Measurements from ENCODE around the gene CRELD2.

The CRELD2 gene

DNA sequence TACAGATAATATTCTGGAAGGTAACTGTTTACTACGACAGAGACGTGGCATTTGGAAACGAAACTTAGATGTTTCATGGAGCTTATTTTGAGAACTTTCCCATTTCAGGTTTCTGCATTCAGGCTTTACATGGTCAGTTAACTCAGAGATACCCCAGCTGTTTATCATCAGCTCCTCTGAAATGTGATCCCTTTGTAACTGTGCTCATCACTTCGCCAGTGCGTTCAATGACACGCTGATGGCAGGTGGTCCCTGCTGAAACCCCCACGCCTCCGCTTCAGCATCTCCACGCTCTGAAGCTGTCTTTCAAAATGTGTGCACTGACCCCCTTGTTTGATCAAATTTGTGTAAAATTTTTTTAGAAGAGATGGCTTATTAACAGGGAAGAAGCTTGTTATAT lies 30.7 kb upstream of the CRELD2 start:
- no peak for DNase-seq (ENCODE audit: low read depth)

DNA sequence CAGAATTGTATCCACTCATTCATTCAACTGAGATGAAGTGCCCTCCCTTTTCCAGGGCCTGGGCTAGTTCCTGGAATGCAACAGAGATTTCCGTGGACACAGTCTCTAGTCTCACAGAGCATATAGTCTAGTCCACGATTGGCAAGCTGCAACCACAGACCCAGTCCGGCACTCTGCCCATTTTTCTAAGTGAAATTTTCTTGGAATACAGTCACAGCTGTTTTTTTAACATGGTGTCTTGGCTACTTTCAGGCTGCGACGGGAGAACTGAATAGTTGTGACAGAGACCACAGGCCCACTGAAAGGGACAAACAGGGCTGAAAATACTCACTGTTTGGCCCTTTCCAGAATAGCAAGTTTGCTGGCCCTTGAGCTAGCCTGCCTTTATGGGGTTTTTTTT lies 29.4 kb upstream of the CRELD2 start:
- no peak for DNase-seq (ENCODE audit: low read depth)

DNA sequence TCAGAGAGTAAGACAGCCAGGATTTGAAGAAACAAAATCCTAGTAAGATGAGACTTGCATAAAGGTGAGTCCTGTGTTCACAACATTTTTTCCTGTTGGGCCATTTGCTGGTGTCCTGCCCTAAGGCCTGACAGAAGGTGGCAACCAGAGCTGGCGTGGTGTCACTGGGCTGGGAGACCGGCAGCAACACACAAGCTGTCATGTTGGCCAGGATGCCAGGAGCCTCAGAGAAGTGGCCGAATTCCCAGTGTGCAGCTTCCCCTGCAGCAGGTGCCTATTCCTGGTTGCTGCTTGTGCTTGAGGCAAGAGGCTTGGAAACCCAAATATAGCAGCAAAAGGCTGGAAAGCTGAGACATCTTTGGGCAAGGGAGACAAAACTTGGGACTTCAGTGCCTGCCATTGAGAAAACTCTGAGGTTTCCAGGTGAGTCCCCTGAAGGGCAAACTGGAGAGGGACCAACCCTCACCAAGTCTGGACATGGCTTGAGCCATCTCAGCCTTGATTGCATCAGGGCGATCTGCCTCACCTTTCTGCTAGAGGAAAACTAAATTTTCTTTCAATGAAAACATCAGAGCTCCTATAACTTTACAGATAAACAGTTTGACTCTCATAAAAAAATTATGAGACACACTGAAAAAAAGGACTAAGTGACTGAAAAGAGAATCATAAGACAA lies 26.1 kb upstream of the CRELD2 start:
- no peak for DNase-seq (ENCODE audit: low read depth)

DNA sequence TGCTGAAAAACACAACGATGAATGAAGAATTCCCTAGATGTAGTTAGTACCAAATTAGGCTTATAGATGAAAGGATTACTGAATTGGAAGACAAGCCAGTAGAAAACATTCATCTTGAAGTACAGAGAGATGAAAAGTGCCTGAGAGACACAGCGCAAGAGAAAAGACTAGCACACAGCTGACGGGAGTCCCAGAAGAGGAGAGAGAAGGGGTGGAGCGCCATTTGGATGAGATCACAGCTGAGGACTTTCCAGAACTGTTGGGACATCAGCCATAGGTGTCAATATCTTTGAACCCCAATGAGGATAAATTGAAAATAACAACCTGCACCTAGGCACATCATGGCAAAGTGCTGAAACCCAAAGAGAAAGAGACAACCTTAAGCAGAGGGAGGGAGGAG lies 25.4 kb upstream of the CRELD2 start:
- no peak for DNase-seq (ENCODE audit: low read depth)

DNA sequence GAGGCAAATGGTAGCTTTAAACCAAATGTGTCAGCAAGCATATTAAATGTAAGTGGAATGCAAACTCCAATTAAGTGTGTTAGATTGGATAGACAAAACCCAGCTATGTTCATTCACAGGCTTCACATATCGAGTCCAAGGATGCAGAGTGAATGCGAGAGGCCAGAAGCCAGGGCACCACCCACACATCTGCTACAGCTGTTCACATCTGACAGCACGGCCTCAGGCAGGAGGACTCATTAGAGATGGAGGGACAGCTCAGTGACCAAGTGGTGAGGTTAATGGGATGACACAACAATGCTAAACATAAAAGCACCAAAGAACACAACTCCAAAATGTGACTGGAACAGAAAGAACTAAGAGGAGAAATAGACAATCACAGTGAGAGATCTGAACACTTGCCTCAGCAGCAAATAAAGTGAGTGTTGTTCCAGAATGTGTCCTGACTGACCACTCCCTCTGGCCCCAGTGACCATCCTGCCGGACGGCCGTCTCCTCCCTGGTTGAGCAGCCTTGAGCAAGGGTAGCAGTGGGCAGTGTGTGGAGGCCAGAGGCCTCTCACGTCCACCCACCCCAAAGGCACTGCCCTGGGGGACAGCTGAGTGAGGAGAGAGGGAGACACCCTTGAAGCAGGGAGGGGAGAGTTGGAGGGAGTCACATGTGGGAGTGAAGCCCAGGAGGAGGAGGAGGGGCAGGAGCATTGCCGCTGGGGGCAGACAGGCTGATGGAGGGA lies 23.9 kb upstream of the CRELD2 start:
- DNase-seq (ENCODE audit: low read depth) = no peak

DNA sequence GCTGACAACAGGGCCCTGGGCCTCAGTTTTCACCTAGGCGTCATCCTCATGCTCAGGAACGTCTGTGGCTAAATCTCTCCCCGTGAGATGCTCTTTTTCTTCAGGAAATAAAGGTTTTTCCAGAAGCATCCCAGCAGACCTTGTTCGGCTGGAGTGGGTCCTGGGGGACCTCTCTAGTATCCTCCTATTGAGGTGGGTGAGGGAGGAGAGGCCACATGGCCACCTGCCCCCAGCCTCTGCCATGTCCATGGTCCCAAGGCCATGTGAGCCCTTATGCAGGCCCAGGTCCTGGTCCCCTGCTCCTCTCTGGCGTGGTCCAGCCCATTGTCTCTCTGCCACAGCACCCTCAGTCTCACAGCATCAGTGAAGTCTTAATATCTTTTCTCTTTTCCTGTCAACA lies 22.2 kb upstream of the CRELD2 start:
- DNase-seq (ENCODE audit: low read depth) = no peak

DNA sequence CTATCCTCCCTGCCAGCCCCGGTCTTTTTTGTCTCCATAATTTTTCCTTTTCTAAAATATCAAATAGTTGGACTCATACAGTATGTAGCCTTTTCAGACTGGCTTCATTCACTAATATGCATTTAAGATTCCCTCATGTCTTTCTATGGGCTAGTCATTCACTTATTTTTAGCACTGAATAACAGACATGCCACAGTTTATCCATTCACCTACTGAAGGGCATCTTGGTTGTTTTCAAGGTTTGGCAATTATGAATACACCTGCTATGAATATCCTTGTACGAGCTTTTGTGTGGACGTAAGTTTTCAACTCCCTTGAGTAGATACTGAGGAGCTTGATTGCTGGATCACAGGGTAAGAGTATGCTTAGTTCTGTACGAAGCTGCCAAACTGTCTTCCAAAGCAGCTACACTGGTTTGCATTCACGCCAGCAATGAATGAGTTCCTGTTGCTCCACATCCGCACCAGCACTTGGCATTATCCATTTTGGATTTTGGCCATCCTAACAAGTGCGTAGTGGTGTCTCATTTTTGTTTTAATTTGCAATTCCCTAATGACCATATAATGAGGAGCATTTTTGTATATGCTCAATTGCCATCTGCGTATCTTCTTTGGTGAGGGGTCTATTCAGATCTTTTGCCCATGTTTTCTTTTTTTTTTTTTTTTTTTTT lies 21.3 kb upstream of the CRELD2 start:
- DNase-seq (ENCODE audit: low read depth) = no peak

DNA sequence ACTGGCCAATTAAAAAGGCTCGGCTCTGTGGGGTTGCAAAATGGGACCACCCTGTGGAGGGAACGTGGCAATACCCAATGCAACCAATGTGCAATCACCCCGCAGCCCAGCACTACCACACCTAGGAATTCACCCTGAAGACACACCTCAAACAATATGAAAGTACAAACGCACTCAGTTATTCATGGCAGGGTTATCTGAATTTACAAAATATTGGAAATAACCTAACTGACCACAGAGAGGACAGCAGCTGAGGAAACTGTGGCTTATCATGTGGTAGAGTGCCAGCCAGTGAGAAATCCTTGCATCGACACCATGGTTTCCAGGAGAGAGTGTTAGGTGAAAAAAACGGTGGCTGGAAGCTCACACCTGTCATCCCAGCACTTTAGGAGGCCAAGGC lies 18.9 kb upstream of the CRELD2 start:
- no peak for DNase-seq (ENCODE audit: low read depth)

DNA sequence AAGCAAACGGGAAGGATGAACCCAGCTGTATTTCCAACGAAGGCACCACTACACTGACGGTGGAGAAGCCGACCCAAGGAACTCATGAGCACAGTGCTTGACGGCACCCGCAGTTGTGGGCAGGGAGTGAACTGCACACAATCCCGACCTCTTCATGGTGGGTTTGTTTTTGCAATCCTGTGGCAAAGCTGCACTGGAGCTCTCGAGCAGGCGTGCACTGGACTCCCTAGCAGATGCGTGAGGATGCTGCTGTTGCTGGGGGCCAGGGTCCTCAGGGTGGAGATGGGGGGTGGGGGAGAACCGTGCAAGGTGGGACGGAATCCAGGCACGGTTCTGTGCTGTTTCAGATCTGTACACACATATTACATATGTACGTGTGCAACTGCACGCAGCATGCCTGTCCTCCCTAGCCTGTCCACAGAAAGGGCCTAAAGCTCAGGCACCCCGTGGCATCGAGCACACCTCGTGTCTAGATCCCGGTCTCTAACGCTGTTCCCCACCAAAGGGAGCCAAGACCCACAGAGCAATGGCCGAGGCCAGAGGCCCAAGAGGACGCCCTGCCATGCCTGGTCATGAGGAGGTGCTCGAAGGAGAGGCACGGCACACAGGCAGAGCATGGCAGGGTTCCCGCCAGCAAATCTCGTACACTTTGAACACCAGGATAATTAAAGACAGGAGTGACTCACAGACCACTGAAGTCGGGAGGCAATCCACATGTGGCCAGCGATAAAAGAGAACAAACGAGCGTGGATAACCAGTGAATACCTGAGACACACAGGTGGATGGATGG lies 17.8 kb upstream of the CRELD2 start:
- DNase-seq (ENCODE audit: low read depth) = no peak

DNA sequence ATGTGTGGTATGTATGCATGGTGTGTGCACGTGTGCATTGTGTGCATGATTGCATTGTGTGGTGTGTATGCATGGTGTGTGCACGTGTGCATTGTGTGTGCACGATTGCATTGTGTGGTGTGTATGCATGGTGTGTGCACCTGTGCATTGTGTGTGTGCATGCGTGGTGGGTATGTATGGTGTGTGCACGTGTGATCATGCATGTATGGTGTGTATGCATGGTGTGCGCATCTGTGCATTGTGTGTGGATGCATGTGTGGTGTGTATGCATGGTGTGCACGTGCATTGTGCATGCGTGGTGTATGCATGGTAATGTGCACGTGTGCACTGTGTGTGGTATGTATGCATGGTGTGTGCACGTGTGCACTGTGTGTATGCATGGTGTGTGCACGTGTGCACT lies 17.0 kb upstream of the CRELD2 start:
- no peak for DNase-seq (ENCODE audit: low read depth)

DNA sequence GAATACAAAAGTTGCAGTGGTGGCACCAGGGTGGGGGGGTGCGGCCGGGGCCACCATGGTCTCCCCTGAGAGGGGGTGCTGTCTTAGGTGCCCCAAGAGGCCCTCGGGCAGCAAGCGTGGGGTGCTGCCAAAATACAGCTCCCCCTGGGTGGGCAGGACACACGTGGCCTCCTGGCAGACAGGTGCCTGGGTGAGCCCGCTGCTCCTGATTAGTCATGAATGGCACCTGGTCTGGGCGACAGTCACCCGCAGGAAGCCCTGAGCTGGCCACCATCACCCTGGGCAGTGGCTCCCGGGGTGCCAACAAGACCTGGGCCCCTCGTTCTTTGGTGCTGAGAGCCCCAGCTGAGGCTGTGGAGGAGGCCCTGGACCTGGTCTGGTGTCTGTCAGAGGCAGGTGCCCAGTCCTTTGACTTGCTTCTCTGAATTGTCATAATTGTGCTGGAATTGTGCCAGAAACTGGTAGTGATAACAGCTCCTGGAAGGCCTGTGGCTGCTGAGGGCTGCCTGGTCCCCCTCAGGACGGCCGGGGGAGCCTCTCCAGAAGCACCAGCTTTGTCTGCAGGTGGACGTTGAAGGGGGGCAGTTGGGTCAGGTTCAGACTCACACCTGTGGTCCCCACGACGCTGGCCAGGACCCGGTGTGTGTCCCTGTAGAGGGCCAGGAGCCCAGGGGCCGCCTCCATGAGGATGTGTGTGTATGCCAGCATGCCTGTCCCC lies 15.0 kb upstream of the CRELD2 start:
- DNase-seq (ENCODE audit: low read depth) = no peak

DNA sequence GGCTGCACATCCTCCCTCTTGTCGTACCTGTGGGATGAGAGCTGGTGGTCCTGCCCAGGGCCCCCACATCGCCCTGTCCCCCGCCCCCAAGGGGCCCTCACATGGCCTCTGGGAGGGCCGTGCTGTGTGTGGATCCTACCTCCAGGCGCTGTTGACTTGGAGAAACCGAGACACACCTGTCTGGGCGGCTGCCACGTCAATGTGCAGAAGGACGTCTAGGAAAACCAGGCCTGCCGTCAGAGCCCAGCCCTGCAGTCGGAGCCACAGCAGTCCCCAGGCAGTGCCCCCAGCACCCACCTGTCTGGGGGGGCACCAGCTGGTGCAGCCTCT lies 14.4 kb upstream of the CRELD2 start:
- DNase-seq (ENCODE audit: low read depth) = no peak

DNA sequence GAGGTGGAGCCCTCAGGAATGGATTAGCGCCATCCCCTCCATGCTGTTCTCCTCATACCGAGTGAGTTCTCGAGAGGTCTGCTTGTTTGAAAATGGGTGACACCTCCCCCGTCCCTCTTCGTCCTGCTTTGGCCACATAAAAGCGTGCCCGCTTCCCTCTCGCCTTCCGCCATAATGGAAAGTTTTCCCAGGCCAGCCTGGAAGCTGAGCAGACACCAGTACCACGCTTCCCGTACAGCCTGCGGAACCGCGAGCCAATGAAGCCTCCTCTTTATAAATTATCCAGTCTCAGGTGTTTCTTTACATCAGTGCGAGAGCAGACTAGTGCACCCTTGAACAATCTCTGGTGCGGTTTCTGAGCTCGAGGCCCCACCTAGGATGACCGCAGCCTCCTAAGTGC lies 13.0 kb upstream of the CRELD2 start:
- DNase-seq (ENCODE audit: low read depth) = no peak

DNA sequence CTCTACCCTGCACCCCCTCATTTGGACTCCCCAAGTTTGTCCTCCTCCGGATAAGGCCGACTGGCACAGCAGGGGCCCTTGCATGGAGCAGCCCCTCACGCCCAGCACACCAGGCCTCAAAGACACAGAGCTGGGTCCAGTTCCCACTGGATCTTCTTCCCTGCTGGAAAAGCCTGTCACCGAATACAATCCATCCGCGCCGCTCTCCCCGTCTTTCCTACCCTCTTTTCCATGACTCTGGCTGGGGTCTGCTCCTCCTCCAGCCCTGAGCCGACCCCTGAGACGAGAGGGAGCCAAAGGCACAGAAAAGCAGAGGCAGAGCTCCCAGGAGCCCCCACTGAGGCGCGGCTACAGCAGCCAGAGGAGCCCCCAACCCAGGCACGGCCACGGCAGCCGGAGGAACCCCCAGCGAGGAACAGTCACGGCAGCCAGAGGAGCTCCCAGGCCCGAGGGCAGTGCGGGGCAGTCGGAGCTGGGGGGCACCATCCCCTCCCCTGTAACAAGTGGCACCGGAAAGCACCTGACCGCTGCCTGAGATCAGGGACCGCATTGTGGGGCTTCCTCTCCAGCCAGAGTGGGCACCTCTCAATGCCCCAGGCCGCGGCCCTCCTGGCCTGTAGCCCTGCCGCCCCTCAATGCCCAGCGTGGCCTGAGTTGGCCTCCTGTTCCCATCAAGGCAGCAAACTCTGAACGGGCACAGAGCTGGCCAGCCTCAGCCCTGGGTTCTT lies 12.2 kb upstream of the CRELD2 start:
- DNase-seq (ENCODE audit: low read depth) = no peak

DNA sequence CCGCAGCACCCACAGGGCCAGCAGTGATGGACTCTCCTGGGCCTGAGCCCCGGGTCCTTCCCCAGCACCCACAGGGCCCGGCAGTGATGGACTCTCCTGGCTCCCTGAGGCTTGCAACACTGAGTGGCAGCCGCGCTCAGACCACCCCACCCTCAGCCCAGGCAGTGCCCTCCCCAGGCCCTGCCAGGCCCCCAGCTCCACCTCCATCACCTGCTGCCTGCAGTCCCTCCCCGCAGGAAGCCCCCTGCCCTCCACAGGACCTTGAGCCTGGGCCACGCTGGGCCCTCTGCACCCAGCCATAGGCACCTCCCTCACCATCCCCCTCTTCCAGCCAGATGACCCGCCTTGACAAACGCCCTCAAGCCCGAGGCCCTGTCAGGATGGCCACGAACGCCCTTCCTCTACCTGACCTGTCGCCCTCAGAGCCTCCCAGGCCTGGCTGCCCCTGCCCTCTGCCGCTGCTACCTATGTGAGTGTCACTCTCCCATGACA lies 11.6 kb upstream of the CRELD2 start:
- DNase-seq (ENCODE audit: low read depth) = no peak

DNA sequence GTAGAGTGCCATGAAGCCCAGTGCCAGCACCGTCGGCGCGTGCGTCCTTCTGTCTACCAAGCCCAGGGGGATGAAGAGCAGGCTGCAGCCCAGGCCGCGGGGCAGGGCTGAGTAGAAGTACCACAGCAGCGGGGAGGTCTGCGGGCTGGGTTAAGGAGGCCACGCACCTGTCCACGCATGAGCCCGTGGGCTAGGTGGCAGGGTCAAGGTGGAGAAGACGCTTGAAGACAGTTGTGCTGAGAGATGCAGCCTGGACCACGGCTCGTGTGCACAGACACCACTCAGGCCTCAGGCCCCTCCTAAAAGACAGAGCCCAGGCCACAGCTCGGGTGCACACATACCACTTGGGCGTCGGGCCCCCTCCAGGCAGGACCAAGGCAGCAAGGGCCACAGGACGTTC lies 10.6 kb upstream of the CRELD2 start:
- DNase-seq (ENCODE audit: low read depth) = no peak

DNA sequence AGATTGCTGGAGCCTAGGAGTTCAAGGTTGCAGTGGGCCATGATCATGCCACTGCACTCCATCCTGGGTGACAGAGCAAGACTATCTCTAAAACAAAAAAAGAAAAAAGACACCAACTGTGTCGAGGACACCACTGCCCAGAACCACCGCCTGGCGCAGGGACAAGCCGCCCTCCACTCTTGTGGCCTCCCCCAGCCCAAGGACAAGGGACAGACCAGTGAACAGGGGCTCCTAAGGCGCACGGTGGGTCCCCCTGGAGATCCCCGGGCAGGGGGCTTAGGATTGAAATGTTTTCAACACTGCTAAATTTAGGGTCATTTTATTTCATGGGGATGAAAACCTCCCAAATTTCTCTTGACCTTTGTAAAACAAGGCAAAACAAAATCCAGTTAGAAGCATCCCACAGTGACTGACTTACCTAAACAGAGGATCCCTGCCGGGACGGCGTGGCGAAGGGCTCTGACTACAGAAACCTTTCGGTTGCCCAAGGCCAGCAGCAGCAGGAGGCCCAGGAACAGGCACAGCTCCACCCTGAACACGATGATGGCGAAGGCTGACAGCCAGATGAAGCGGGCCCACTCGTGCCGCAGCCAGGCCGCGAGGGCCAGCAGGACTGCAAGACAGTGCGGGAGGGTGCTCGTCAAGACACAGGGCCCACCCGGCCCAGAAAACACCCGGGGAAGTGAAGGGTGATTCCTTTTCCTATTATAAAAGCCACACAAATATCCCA lies 8.8 kb upstream of the CRELD2 start:
- DNase-seq (ENCODE audit: low read depth) = no peak

DNA sequence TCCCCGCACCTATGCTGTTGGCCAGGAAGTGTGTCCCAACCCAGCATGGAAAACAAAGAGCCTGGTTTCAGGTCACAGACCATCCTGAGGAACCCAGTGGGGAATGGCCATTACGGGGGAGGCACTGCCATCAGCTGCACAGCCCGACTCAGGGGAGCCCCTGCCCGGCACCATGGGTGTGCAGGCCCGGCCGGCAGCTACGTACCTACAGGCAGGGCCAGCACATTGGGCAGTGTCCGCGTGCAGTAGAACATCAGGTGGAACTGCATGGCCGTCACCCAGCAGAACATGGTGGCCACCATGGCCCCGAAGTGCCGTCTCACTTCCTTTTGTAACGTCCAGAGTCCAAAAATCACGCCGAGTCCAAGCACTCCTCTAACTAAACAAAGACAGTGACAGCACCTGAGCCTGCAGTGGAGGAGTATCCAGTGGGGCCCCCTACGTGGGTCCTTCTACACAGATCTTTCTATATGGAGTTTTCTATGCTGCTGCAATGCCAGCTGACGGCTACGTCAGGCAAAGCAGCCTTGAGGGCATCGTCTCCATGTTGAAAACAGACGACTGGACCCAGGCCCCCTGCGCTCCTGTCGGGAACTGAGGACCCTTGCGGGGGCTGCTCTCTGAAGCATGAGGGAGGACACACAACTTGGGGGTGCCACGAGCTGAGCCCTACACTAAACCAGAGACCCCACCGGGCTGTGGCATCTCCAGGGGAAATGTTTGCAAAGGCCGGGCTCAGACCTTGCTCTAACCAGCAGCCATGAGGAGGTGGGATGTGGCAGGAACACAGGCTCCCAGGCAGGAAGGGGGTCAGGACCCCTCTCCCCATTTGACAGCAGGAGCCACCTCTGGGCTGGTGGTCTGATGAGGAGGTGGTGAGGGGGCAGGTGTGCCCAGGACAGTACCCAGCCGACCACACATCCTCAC lies 7.9 kb upstream of the CRELD2 start:
- DNase-seq (ENCODE audit: low read depth) = no peak

DNA sequence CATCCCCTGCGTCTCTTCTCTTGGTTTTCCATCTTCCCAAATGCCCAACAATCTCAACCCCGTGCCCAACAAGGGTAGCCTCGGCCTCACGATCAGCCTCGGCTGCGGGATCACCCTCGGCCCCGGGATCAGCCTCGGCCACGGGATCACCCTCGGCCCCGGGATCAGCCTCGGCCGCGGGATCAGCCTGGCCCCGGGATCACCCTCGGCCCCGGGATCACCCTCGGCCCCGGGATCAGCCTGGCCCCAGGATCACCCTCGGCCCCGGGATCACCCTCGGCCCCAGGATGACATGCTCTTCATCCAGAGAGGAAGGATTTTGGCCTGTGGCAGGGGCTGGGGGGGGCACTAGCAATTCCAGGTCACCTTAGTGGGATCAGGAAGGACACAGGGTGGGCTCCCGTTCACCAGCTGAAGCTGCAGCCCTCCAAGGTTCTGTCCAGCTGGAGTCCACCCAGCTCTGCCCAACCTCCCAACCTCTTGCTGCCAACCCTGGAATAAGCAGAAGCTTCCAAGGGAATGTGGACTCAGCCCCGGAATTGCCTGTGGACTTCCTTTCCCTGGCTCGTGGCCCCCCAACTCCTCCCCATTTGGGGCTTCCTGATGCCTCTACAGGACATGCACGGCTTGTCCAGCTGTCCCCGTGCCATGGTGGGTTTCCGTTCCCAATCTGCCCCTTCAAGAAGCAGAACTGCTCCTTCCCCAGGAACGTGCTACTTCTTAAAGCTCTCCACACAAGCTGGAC lies 6.4 kb upstream of the CRELD2 start:
- no peak for DNase-seq (ENCODE audit: low read depth)

Measured in EH (cell line).